AG09309 (cell line): ENCODE data around the gene TNS2.

ENCODE experiments used
- DNase-seq: peaks from one replicate; pipeline ENCODE4 v3.0.0-alpha.2; 2010; ENCODE audit warnings: low read depth
- H3K4me3 ChIP-seq: 2 replicates; pipeline ENCODE4 v1.5.1; 2011; ENCODE audit warnings: mild to moderate bottlenecking, low read depth, low read length, moderate library complexity; ENCODE audit not compliant: control insufficient read depth
- TF ChIP-seq, protein P1 (sequence below): IDR thresholded peaks from 2 replicates; pipeline ENCODE4 v1.5.1; 2011; ENCODE audit warnings: mild to moderate bottlenecking, low read depth, low read length, inconsistent platforms; ENCODE audit not compliant: insufficient read depth, control insufficient read depth; ENCODE audit errors: missing control alignments

TNS2 gene

DNA sequence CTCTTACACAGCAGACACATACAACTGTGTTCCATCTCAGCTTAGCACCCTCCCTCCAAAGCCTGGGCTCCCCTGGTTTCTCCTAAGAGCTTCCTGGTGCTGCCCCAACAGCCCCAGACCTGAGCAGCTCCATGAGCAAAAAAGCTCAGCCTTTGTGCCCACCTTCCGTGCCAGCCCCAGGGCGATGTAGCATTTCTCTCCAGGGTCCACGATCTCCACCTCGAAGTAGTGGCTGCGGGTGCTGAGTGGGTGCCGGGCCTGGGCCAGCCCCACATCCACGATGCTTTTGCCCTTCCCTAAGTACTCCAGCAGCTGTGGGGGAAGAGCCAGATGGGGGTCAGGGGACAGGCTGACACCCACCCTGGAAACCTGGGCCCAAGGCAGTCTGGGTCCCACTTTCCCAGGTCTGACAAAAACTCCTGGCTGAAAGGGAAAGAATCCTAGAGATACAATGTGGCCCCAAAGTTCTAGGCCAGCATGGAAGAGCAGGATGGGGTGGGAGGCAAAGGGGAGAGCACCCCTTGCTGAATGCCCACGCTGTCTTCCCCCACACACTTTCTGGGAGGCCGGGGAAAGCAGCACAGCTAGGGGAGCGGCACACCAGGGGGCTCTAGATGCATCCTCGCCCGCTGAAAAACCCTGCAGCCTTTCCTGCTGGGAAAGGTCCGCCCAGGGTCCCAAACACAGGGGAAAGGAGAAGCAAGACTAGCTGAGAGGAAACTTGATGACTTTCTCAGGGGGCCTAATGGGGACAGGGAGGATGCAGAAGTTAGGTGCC lies 18.3 kb downstream of the TNS2 start:
- TF ChIP-seq, protein P1, sequence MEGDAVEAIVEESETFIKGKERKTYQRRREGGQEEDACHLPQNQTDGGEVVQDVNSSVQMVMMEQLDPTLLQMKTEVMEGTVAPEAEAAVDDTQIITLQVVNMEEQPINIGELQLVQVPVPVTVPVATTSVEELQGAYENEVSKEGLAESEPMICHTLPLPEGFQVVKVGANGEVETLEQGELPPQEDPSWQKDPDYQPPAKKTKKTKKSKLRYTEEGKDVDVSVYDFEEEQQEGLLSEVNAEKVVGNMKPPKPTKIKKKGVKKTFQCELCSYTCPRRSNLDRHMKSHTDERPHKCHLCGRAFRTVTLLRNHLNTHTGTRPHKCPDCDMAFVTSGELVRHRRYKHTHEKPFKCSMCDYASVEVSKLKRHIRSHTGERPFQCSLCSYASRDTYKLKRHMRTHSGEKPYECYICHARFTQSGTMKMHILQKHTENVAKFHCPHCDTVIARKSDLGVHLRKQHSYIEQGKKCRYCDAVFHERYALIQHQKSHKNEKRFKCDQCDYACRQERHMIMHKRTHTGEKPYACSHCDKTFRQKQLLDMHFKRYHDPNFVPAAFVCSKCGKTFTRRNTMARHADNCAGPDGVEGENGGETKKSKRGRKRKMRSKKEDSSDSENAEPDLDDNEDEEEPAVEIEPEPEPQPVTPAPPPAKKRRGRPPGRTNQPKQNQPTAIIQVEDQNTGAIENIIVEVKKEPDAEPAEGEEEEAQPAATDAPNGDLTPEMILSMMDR: no peak
- DNase-seq: no peak
- H3K4me3 ChIP-seq: no peak overlapping the region

DNA sequence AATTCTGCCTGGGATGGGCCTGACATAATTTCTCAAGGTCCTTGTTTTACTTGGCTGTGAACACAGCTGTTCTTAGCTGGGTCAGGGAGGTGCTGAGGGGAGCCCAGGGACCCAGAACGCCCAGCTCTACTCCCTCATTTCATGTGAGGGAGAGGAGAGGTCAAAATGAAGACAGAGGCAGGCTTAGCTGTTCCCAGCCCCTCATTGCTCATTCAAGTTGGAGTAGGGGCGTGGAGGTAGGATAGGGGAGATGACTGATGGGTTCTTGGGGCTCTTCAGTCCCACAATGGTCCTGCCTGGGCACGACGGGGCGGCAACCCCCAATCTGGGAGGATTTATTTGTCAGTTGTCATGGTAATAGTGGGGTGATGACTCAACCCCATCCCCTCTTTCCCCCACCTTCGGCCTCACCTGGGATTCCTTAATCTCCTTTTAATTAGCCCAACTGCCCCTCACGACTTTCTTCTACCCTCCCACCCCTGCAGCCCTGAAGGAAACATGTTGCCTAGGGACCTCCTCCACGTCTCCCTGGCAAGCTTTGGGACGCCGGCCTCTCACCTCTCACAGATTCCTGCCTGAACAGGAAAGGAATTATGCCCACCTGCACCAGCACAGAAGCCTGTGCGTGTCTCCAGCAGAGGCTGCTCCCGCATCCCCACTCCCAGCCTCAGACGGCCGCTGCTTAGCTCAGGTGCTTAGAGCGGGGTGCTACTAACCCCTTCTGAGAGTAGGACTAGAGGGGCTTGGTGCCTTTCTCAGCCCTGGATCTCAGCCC lies 19.1 kb downstream of the TNS2 start:
- TF ChIP-seq, protein P1: no peak
- DNase-seq: no peak
- H3K4me3 ChIP-seq: no peak overlapping the region

DNA sequence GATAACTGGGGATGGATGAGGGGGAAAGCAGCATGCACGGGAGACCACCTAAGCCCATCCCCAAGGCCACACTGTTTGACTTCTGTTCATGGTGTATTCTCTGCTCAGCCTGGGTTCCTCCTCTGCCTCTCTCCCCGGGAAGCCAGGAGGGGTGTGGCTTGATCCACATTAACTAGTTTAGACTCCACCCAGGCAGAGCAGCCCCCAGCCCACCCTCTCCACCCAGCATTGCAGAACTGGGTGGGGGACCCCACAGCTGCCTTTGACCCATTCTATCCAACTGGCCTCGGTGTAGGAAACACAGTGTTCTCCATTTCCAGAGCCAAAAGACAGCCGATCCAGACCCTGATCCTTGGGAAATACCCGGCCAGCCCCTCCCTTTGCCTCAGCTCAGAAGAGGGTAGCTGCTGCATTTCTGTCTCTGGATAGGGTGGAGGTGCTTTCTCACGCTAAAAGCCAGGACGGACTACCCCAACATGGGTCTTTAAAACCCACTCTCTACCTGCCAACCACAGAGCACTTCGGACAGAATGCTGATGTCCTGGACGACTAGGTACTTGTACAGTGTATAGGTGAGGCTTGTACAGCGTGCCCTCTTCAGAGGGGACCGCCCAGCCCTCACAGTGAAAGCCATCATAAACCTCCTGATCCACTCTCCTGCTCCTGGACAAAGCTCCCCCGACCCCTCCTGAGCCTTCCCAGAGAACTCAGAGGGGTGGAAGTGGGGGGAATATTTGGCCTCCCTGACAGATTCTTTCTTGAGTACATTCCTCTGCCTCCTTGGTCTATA lies 20.0 kb downstream of the TNS2 start:
- TF ChIP-seq, protein P1: no peak
- no peak for DNase-seq
- no peak overlapping the region for H3K4me3 ChIP-seq

- DNase-seq: no peak
- H3K4me3 ChIP-seq: no peak overlapping the region
- TF ChIP-seq, protein P1: no peak
Observed at GRCh38 chr12:53070877-53071492, 21.1 kb downstream of the TNS2 start.

DNA sequence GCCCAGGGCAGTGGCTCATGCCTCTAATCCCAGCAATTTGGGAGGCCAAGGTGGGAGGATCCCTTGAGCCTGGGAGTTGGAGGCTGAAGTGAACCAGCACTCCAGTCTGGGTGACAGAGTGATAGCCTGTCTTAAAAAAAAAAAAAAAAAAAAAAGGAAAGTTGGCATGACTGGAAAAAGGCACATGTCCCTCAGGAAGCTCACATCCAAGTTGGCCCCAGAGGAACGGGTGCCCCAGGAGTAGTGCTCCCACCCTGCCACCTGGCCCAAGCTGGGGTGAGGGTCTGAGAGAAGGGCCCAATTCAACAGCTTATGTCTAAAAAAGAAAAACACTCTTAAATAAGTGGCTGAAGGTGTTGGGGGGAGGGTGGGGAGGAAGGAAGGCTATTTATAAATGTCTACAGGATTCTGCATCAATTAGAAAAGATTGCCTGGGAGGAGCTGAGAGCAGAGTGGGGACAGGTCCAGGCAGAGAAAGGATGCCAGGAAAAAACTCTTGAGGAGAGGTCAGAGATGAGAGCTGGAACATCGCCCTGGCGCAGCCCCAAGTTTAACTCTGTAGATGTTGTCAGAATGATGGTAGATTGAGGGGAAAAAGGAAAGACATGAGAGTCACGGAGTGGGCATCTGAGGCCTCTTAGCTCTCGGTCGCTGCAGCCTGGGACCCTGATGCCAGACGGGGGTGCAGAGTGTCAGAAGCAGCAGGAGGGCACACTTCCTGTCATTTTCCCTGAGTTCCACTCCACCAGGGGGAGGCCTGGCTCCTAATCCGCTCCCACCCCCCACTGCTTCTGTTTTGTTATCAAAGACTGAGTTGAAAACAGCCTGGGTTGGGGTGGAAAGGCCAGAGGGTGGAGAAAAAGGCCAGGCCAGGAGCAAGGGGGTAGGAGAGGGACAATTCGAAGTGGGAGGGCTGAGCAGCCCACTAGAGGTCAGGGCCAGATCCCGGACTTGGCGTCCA lies 22.0 kb downstream of the TNS2 start:
- no peak for DNase-seq
- no peak overlapping the region for H3K4me3 ChIP-seq
- TF ChIP-seq, protein P1: peak; percentile 14
